GM23338 (cell line): Measurements from ENCODE around the gene NDUFA12. TPM values are rescaled to one million over a fixed set of nuclear protein-coding genes. Genes with fewer than 3 reads are reported as not detected.

Experiments used
- ATAC-seq: fragments of 200-7000 bp; cut with Tn5 transposase; 3 replicates; pipeline ENCODE4 v1.9.1; 2020
- DNase-seq: peaks from one replicate; pipeline ENCODE4 v3.0.0-alpha.2; 2015; ENCODE audit warnings: low spot score
- H2AFZ ChIP-seq: fragments of 200-600 bp; sonication (generic); 2 replicates; pipeline ENCODE4 v1.8.0; 2016; ENCODE audit warnings: antibody characterized with exemption, mild to moderate bottlenecking, moderate library complexity
- H3F3A ChIP-seq: fragments of 200-600 bp; sonication (generic); replicated peaks from 2 replicates; pipeline ENCODE4 v1.8.0; 2017; ENCODE audit warnings: antibody characterized with exemption, mixed run types, low read depth
- H3K27ac ChIP-seq: fragments of 200-600 bp; sonication (generic); 2 replicates; pipeline ENCODE4 v1.6.1; 2016; ENCODE audit warnings: low read depth
- H3K27me3 ChIP-seq: fragments of 200-600 bp; sonication (generic); 2 replicates; pipeline ENCODE4 v1.8.0; 2016; ENCODE audit warnings: mild to moderate bottlenecking, mixed run types, moderate library complexity; ENCODE audit not compliant: insufficient read depth
- H3K36me3 ChIP-seq: fragments of 200-600 bp; sonication (generic); 2 replicates; pipeline ENCODE4 v1.8.0; 2016; ENCODE audit warnings: mild to moderate bottlenecking; ENCODE audit not compliant: insufficient read depth
- H3K4me1 ChIP-seq: fragments of 200-600 bp; sonication (generic); 2 replicates; pipeline ENCODE4 v1.8.0; 2016; ENCODE audit warnings: mild to moderate bottlenecking, moderate library complexity; ENCODE audit not compliant: insufficient read depth
- H3K4me2 ChIP-seq: fragments of 200-600 bp; sonication (generic); 2 replicates; pipeline ENCODE4 v1.7.1; 2017; ENCODE audit warnings: mixed run types
- H3K4me3 ChIP-seq: fragments of 200-600 bp; sonication (generic); 2 replicates; pipeline ENCODE4 v1.6.1; 2016; ENCODE audit warnings: mixed run types
- H3K79me2 ChIP-seq: fragments of 200-600 bp; sonication (generic); replicated peaks from 2 replicates; pipeline ENCODE4 v1.8.0; 2017; ENCODE audit warnings: mild to moderate bottlenecking; ENCODE audit not compliant: insufficient read depth
- H3K9me2 ChIP-seq: fragments of 200-600 bp; sonication (generic); 2 replicates; pipeline ENCODE4 v1.8.0; 2017; ENCODE audit not compliant: insufficient read depth
- H4K20me1 ChIP-seq: fragments of 200-600 bp; sonication (generic); replicated peaks from 2 replicates; pipeline ENCODE4 v1.8.0; 2017; ENCODE audit warnings: mild to moderate bottlenecking; ENCODE audit not compliant: insufficient read depth
- H3K27ac Mint-ChIP-seq: 2 replicates; pipeline ENCODE4 v1.8.0; 2020; ENCODE audit warnings: inconsistent platforms, mild to moderate bottlenecking, moderate library complexity, mixed read lengths
- H3K27me3 Mint-ChIP-seq: 3 replicates; pipeline ENCODE4 v1.8.0; 2022; ENCODE audit warnings: low read depth, mild to moderate bottlenecking, moderate library complexity, mixed read lengths, inconsistent platforms; ENCODE audit not compliant: insufficient read depth, poor library complexity
- H3K36me3 Mint-ChIP-seq: 3 replicates; pipeline ENCODE4 v1.8.0; 2021; ENCODE audit warnings: low read depth, mild to moderate bottlenecking, inconsistent platforms, moderate library complexity, mixed read lengths
- H3K4me1 Mint-ChIP-seq: 3 replicates; pipeline ENCODE4 v1.8.0; 2020; ENCODE audit warnings: mild to moderate bottlenecking, inconsistent platforms, mixed read lengths
- H3K4me3 Mint-ChIP-seq: 3 replicates; pipeline ENCODE4 v1.8.0; 2021; ENCODE audit warnings: moderate library complexity, mild to moderate bottlenecking, inconsistent platforms, mixed read lengths
- H3K9me3 Mint-ChIP-seq: 3 replicates; pipeline ENCODE4 v1.8.0; 2020; ENCODE audit warnings: moderate library complexity, mild to moderate bottlenecking, inconsistent platforms, mixed read lengths
- CREB1 ChIP-seq: fragments of 250-450 bp; sonication (Bioruptor Pico); IDR thresholded peaks from 2 replicates; pipeline ENCODE4 v1.5.0; 2020; ENCODE audit warnings: low read depth, mild to moderate bottlenecking, moderate library complexity
- CTCF ChIP-seq, 2 experiments: fragments of 200-600 bp in 1 of 2; sonication (generic) in 1 of 2; conservative IDR thresholded peaks; 2 replicates each; pipeline versions ENCODE4 v1.5.1 to v1.6.1; 2016 to 2017; ENCODE audit warnings: antibody characterized with exemption in 2 of 2, low read depth in 2 of 2, mild to moderate bottlenecking in 2 of 2, moderate library complexity in 1 of 2
- ETS1 ChIP-seq: IDR thresholded peaks from 2 replicates; pipeline ENCODE4 v1.6.1; 2016; ENCODE audit warnings: antibody characterized with exemption
- EZH2 ChIP-seq: fragments of 200-600 bp; sonication (generic); IDR thresholded peaks from one replicate; pipeline ENCODE4 v1.8.0; 2017; ENCODE audit warnings: antibody characterized with exemption, mild to moderate bottlenecking, low read depth; ENCODE audit not compliant: unreplicated experiment
- EZH2phosphoT487 ChIP-seq: fragments of 200-600 bp; sonication (generic); IDR thresholded peaks from one replicate; pipeline ENCODE4 v1.8.1; 2018; ENCODE audit warnings: antibody characterized with exemption; ENCODE audit not compliant: unreplicated experiment
- JUNB ChIP-seq: IDR thresholded peaks from one replicate; pipeline ENCODE4 v1.6.1; 2016; ENCODE audit warnings: antibody characterized with exemption; ENCODE audit not compliant: unreplicated experiment
- NANOG ChIP-seq: IDR thresholded peaks from 2 replicates; pipeline ENCODE4 v1.6.1; 2016; ENCODE audit warnings: antibody characterized with exemption, borderline replicate concordance
- POLR2AphosphoS5 ChIP-seq: IDR thresholded peaks from 2 replicates; pipeline ENCODE4 v1.6.1; 2016; ENCODE audit warnings: antibody characterized with exemption, low read depth
- REST ChIP-seq: IDR thresholded peaks from one replicate; pipeline ENCODE4 v1.6.1; 2018; ENCODE audit warnings: antibody characterized with exemption; ENCODE audit not compliant: unreplicated experiment
- STAT1 ChIP-seq: IDR thresholded peaks from one replicate; pipeline ENCODE4 v1.6.1; 2016; ENCODE audit warnings: antibody characterized with exemption; ENCODE audit not compliant: unreplicated experiment
- ZNF114 ChIP-seq: fragments of 250-450 bp; sonication (Bioruptor Pico); IDR thresholded peaks from 2 replicates; pipeline ENCODE4 v1.5.0; 2020; ENCODE audit warnings: mild to moderate bottlenecking, moderate library complexity
- ZNF331 ChIP-seq: fragments of 250-450 bp; sonication (Bioruptor Pico); IDR thresholded peaks from 2 replicates; pipeline ENCODE4 v1.5.0; 2020; ENCODE audit warnings: low read depth, mild to moderate bottlenecking, moderate library complexity
- ZNF462 ChIP-seq: fragments of 250-450 bp; sonication (Bioruptor Pico); IDR thresholded peaks from 2 replicates; pipeline ENCODE4 v1.5.0; 2020; ENCODE audit warnings: mild to moderate bottlenecking, moderate library complexity
- polyA plus RNA-seq: library from polyadenylated mRNA; unstranded; fragments of >200 nt; fragmentation: Nextera tagmentation; extraction: Ambion mirVana; gene quantifications from 2 replicates; pipeline ENCODE4 v1.2.1, GENCODE V29; 2016
- total RNA-seq: library from RNA; depleted of rRNA; stranded (reverse); fragments of >200 nt; shearing (Covaris generic); gene quantifications from 2 replicates; pipeline ENCODE4 v1.2.3, GENCODE V29; 2014

Gene NDUFA12
- total and polyA plus RNA-seq, 2 experiments from 2014 or later: 84.9 to 386 TPM

- no peaks in the 10 kb centered on the region for H3K36me3 Mint-ChIP-seq
- Histone ChIP-seq H3F3A (no peaks in the 10 kb centered on the region), H3K79me2 (peaks cover 3% of the 10 kb centered on the region; the same call in 1 of the 2 replicates), H3K27ac (no peak overlapping the region), H3K4me1 (0 out of 2 replicates have a peak, but pooled peaks cover 6% of the 10 kb centered on the region), H4K20me1 (0 out of 2 replicates have a peak, but pooled peaks cover 5% of the 10 kb centered on the region), H3K36me3 (no peaks in the 10 kb centered on the region), H3K4me3 (no peak overlapping the region), H3K27me3 (no peaks in the 10 kb centered on the region), H2AFZ (no peak overlapping the region), H3K4me2 (no peak overlapping the region), H3K9me2 (no peaks in the 10 kb centered on the region)
- peaks cover 19% of the 10 kb centered on the region for H3K4me1 Mint-ChIP-seq
- TF ChIP-seq POLR2AphosphoS5: no peak
- TF ChIP-seq ZNF331: no peak
- TF ChIP-seq CTCF (conservative IDR thresholded peaks at IDR 0.05; ENCODE audit: low read depth in 2 of 2): no peak
- TF ChIP-seq CREB1 (CRISPR knock-in tag): no peak
- no peak for TF ChIP-seq ZNF462 (CRISPR knock-in tag)
- no peak for TF ChIP-seq JUNB
- TF ChIP-seq ETS1: no peak
- TF ChIP-seq EZH2phosphoT487: no peak
- TF ChIP-seq ZNF114 (CRISPR knock-in tag): no peak
- TF ChIP-seq STAT1: no peak
- TF ChIP-seq REST: no peak
- TF ChIP-seq EZH2: no peak
- TF ChIP-seq NANOG: no peak
- ATAC-seq (no peak), DNase-seq (no peak)
- H3K27ac Mint-ChIP-seq: no peak overlapping the region
- H3K9me3 Mint-ChIP-seq: no peaks in the 10 kb centered on the region
- H3K27me3 Mint-ChIP-seq: peaks cover 1% of the 10 kb centered on the region
- H3K4me3 Mint-ChIP-seq: no peak overlapping the region
These were observed 21.0 kb downstream of the NDUFA12 start for GRCh38 chr12:94982456-94982855.
